Upper lobe of left lung (tissue), 4 donors: ENCODE results near the gene ASL.

Source experiments
- CTCF ChIP-seq, 6 experiments: fragments of 450-650 bp in 4 of 6; fragments of 200-600 bp in 2 of 6; sonication (generic) in 2 of 6; IDR thresholded peaks; one replicate each; pipeline ENCODE4 v1.5.1; 2016 to 2019; ENCODE audit warnings: antibody characterized with exemption in 6 of 6
- EP300 ChIP-seq, 4 donors: sonication (generic); formaldehyde crosslinking; IDR thresholded peaks; one replicate each; pipeline ENCODE4 v1.5.1; 2017; ENCODE audit warnings: antibody characterized with exemption in 4 of 4, control low read depth in 2 of 4
- POLR2A ChIP-seq, 4 donors: fragments of 450-650 bp; IDR thresholded peaks; one replicate each; pipeline ENCODE4 v1.5.1; 2016 to 2017; ENCODE audit warnings: antibody characterized with exemption in 4 of 4, mild to moderate bottlenecking in 2 of 4
- POLR2AphosphoS5 ChIP-seq, 2 donors: sonication (generic); formaldehyde crosslinking; IDR thresholded peaks; one replicate each; pipeline ENCODE4 v1.5.1; 2017; ENCODE audit warnings: antibody characterized with exemption in 2 of 2

GRCh38 chr7:66142334-66142733 lies 66.7 kb downstream of the ASL start:
- TF ChIP-seq CTCF (IDR thresholded peaks at IDR 0.05), result no peak
- no peak for TF ChIP-seq POLR2A (IDR thresholded peaks at IDR 0.05)
- TF ChIP-seq POLR2AphosphoS5 (IDR thresholded peaks at IDR 0.05), result no peak
- no peak for TF ChIP-seq EP300 (IDR thresholded peaks at IDR 0.05)
